Measurements from ENCODE around the gene SEC22A. TPM values are rescaled to one million over a fixed set of nuclear protein-coding genes. Genes with fewer than 3 reads are reported as not detected.

The SEC22A gene
- total RNA-seq, 1 donor from 2014 or later = 17.0 TPM

- Mint-ChIP-seq H3K27me3 (ENCODE audit: low read depth) (no peaks in the 10 kb centered on the region), H3K9me3 (no peaks in the 10 kb centered on the region), H3K4me3 (ENCODE audit: low read depth) (no peak overlapping the region), H3K36me3 (ENCODE audit: low read depth) (no peaks in the 10 kb centered on the region), H3K4me1 (ENCODE audit: low read depth) (peaks cover 20% of the 10 kb centered on the region), H3K27ac (no peak overlapping the region)
- intact Hi-C loops (cut with micrococcal nuclease) = no loop called here
- no peak for DNase-seq (ENCODE audit: low spot score)
Observed at GRCh38 chr3:123277106-123277505, 75.4 kb downstream of the SEC22A start.

GRCh38 chr3:123278446-123278845, 76.7 kb downstream of the SEC22A start:
- Mint-ChIP-seq H3K27ac (no peak overlapping the region), H3K36me3 (ENCODE audit: low read depth) (no peaks in the 10 kb centered on the region)
- intact Hi-C loops (cut with micrococcal nuclease) = no loop called here

GRCh38 chr3:123279121-123279520, 77.4 kb downstream of the SEC22A start:
- Mint-ChIP-seq H3K4me1 (ENCODE audit: low read depth) (peaks cover 20% of the 10 kb centered on the region), H3K4me3 (ENCODE audit: low read depth) (no peak overlapping the region), H3K27me3 (ENCODE audit: low read depth) (no peaks in the 10 kb centered on the region), H3K27ac (no peak overlapping the region), H3K9me3 (no peaks in the 10 kb centered on the region), H3K36me3 (ENCODE audit: low read depth) (no peaks in the 10 kb centered on the region)
- DNase-seq (ENCODE audit: low spot score) = no peak
- intact Hi-C loops (cut with micrococcal nuclease) = no loop called here

More at GRCh38 chr3:123278446-123278845, 76.7 kb downstream of the SEC22A start:
- Mint-ChIP-seq H3K4me1 (ENCODE audit: low read depth) (peaks cover 20% of the 10 kb centered on the region), H3K27me3 (ENCODE audit: low read depth) (no peaks in the 10 kb centered on the region), H3K4me3 (ENCODE audit: low read depth) (no peak overlapping the region), H3K9me3 (no peaks in the 10 kb centered on the region)
- no peak for DNase-seq (ENCODE audit: low spot score)

GRCh38 chr3:123281406-123281805, 79.7 kb downstream of the SEC22A start:
- Mint-ChIP-seq H3K27me3 (ENCODE audit: low read depth) (no peaks in the 10 kb centered on the region), H3K9me3 (no peaks in the 10 kb centered on the region), H3K36me3 (ENCODE audit: low read depth) (no peaks in the 10 kb centered on the region), H3K4me3 (ENCODE audit: low read depth) (no peak overlapping the region), H3K4me1 (ENCODE audit: low read depth) (peaks cover 14% of the 10 kb centered on the region), H3K27ac (no peak overlapping the region)
- intact Hi-C loops (cut with micrococcal nuclease) = no loop called here
- no peak for DNase-seq (ENCODE audit: low spot score)

- Mint-ChIP-seq H3K27ac (no peak overlapping the region), H3K36me3 (ENCODE audit: low read depth) (no peaks in the 10 kb centered on the region), H3K9me3 (no peaks in the 10 kb centered on the region), H3K27me3 (ENCODE audit: low read depth) (no peaks in the 10 kb centered on the region), H3K4me3 (ENCODE audit: low read depth) (no peak overlapping the region), H3K4me1 (ENCODE audit: low read depth) (peaks cover 9% of the 10 kb centered on the region)
- DNase-seq (ENCODE audit: low spot score) = no peak
- intact Hi-C loops (cut with micrococcal nuclease) = no loop called here
Observed at GRCh38 chr3:123281929-123282328, 80.2 kb downstream of the SEC22A start.

GRCh38 chr3:123282461-123282860, 80.7 kb downstream of the SEC22A start:
- Mint-ChIP-seq H3K27me3 (ENCODE audit: low read depth) (no peaks in the 10 kb centered on the region), H3K4me3 (ENCODE audit: low read depth) (no peak overlapping the region), H3K36me3 (ENCODE audit: low read depth) (no peaks in the 10 kb centered on the region), H3K9me3 (no peaks in the 10 kb centered on the region), H3K4me1 (ENCODE audit: low read depth) (peaks cover 4% of the 10 kb centered on the region), H3K27ac (no peak overlapping the region)
- intact Hi-C loops (cut with micrococcal nuclease) = no loop called here
- no peak for DNase-seq (ENCODE audit: low spot score)

- Mint-ChIP-seq H3K36me3 (ENCODE audit: low read depth) (no peaks in the 10 kb centered on the region), H3K9me3 (no peaks in the 10 kb centered on the region), H3K4me1 (ENCODE audit: low read depth) (peaks cover 4% of the 10 kb centered on the region), H3K27me3 (ENCODE audit: low read depth) (no peaks in the 10 kb centered on the region), H3K4me3 (ENCODE audit: low read depth) (no peak overlapping the region), H3K27ac (no peak overlapping the region)
- no peak for DNase-seq (ENCODE audit: low spot score)
- intact Hi-C loops (cut with micrococcal nuclease) = no loop called here
Observed at GRCh38 chr3:123283074-123283473, 81.3 kb downstream of the SEC22A start.

GRCh38 chr3:123283657-123284398, 82.1 kb downstream of the SEC22A start:
- intact Hi-C loops (cut with micrococcal nuclease) = no loop called here
- Mint-ChIP-seq H3K4me3 (ENCODE audit: low read depth) (no peak overlapping the region), H3K4me1 (ENCODE audit: low read depth) (peaks cover 4% of the 10 kb centered on the region), H3K9me3 (no peaks in the 10 kb centered on the region), H3K27me3 (ENCODE audit: low read depth) (no peaks in the 10 kb centered on the region), H3K27ac (no peak overlapping the region), H3K36me3 (ENCODE audit: low read depth) (no peaks in the 10 kb centered on the region)
- no peak for DNase-seq (ENCODE audit: low spot score)

- Mint-ChIP-seq H3K36me3 (ENCODE audit: low read depth) (no peaks in the 10 kb centered on the region), H3K4me3 (ENCODE audit: low read depth) (no peak overlapping the region), H3K9me3 (no peaks in the 10 kb centered on the region), H3K4me1 (ENCODE audit: low read depth) (peaks cover 4% of the 10 kb centered on the region), H3K27ac (no peak overlapping the region), H3K27me3 (ENCODE audit: low read depth) (no peaks in the 10 kb centered on the region)
- no peak for DNase-seq (ENCODE audit: low spot score)
- intact Hi-C loops (cut with micrococcal nuclease) = no loop called here
Observed at GRCh38 chr3:123284399-123285010, 82.8 kb downstream of the SEC22A start.

GRCh38 chr3:123285066-123285465, 83.3 kb downstream of the SEC22A start:
- Mint-ChIP-seq H3K27ac (no peak overlapping the region), H3K4me3 (ENCODE audit: low read depth) (no peak overlapping the region), H3K36me3 (ENCODE audit: low read depth) (no peaks in the 10 kb centered on the region), H3K9me3 (no peaks in the 10 kb centered on the region), H3K4me1 (ENCODE audit: low read depth) (peaks cover 4% of the 10 kb centered on the region), H3K27me3 (ENCODE audit: low read depth) (no peaks in the 10 kb centered on the region)
- intact Hi-C loops (cut with micrococcal nuclease) = no loop called here
- no peak for DNase-seq (ENCODE audit: low spot score)

- DNase-seq (ENCODE audit: low spot score) = no peak
Observed at GRCh38 chr3:123285479-123285878, 83.7 kb downstream of the SEC22A start.

GRCh38 chr3:123285931-123286307, 84.2 kb downstream of the SEC22A start:
- H3K4me3 Mint-ChIP-seq (ENCODE audit: low read depth) = no peak overlapping the region
- DNase-seq (ENCODE audit: low spot score) = no peak
- H3K27me3 Mint-ChIP-seq (ENCODE audit: low read depth) = no peaks in the 10 kb centered on the region
- H3K9me3 Mint-ChIP-seq = no peaks in the 10 kb centered on the region
- no peaks in the 10 kb centered on the region for H3K36me3 Mint-ChIP-seq (ENCODE audit: low read depth)
- no peak overlapping the region for H3K27ac Mint-ChIP-seq
- peaks cover under 1% of the 10 kb centered on the region for H3K4me1 Mint-ChIP-seq (ENCODE audit: low read depth)
- intact Hi-C loops (cut with micrococcal nuclease) = no loop called here

More at GRCh38 chr3:123285479-123285878, 83.7 kb downstream of the SEC22A start:
- H3K4me3 Mint-ChIP-seq (ENCODE audit: low read depth) = no peak overlapping the region
- no peaks in the 10 kb centered on the region for H3K9me3 Mint-ChIP-seq
- H3K27me3 Mint-ChIP-seq (ENCODE audit: low read depth) = no peaks in the 10 kb centered on the region
- intact Hi-C loops (cut with micrococcal nuclease) = no loop called here
- no peak overlapping the region for H3K27ac Mint-ChIP-seq
- H3K36me3 Mint-ChIP-seq (ENCODE audit: low read depth) = no peaks in the 10 kb centered on the region
- H3K4me1 Mint-ChIP-seq (ENCODE audit: low read depth) = peaks cover 4% of the 10 kb centered on the region

GRCh38 chr3:123286308-123287023, 84.7 kb downstream of the SEC22A start:
- Mint-ChIP-seq H3K27ac (no peak overlapping the region), H3K27me3 (ENCODE audit: low read depth) (no peaks in the 10 kb centered on the region), H3K4me1 (ENCODE audit: low read depth) (no peaks in the 10 kb centered on the region), H3K9me3 (no peaks in the 10 kb centered on the region), H3K36me3 (ENCODE audit: low read depth) (no peaks in the 10 kb centered on the region), H3K4me3 (ENCODE audit: low read depth) (no peak overlapping the region)
- intact Hi-C loops (cut with micrococcal nuclease) = no loop called here
- DNase-seq (ENCODE audit: low spot score) = peak; percentile 30

Measured in activated T-helper 2 cell treated with anti-CD3 and anti-CD28 coated beads, Interferon-gamma antibody, Interleukin-2, Interleukin-4, amounts not matched to agents 10 μg/mL and 5 μg/mL and 100 μg/mL, durations not matched to agents 14 hours and 24 hours and 36 hours (primary cell).